GM12891 (cell line): ENCODE measurements around the gene CFAP91.
"Not testable (repeated sequence)": the region's sequence is repeated elsewhere in the genome, so short reads cannot be mapped to it uniquely, and the experiment has no call there.

ENCODE experiments used
- DNase-seq: peaks from one replicate; pipeline ENCODE4 v3.0.0; 2011; ENCODE audit warnings: low spot score; ENCODE audit not compliant: insufficient read length
- FAIRE-seq: peaks from 2 replicates; lab custom pipeline; 2011; peaks lifted over from hg19 to GRCh38; lab: Jason Lieb, UNC
- PAX5 ChIP-seq: IDR thresholded peaks from 2 replicates; pipeline ENCODE4 v1.6.1; 2011; ENCODE audit warnings: low read length, moderate library complexity, mild to moderate bottlenecking; ENCODE audit not compliant: insufficient read depth, severe bottlenecking
- POLR2A ChIP-seq: IDR thresholded peaks from 2 replicates; pipeline ENCODE4 v1.6.1; 2011; ENCODE audit warnings: low read depth, low read length, control low read depth
- POLR2AphosphoS5 ChIP-seq: IDR thresholded peaks from 2 replicates; pipeline ENCODE4 v1.6.1; 2011; ENCODE audit warnings: low read depth, low read length, control low read depth
- POU2F2 ChIP-seq: IDR thresholded peaks from 2 replicates; pipeline ENCODE4 v1.6.1; 2011; ENCODE audit warnings: low read depth, mild to moderate bottlenecking, control low read depth, low read length, moderate library complexity
- SPI1 ChIP-seq: IDR thresholded peaks from 2 replicates; pipeline ENCODE4 v1.6.1; 2011; ENCODE audit warnings: low read depth, low read length, control low read depth
- TAF1 ChIP-seq: IDR thresholded peaks from 2 replicates; pipeline ENCODE4 v1.6.1; 2011; ENCODE audit warnings: low read depth, low read length, control low read depth

Gene CFAP91

GRCh38 chr3:119676771-119677640, 25.8 kb upstream of the CFAP91 start, which contains the start of gene COX17:
COX17 (minus strand) TSS chr3:119677406; CDS start chr3:119677310, 96 bp downstream.
- FAIRE-seq (peak; percentile 97), DNase-seq (peak; percentile 79)
- TF ChIP-seq SPI1 (no peak), TAF1 (peak; percentile 76), POU2F2 (peak; percentile 47), PAX5 (no peak), POLR2A (peak; percentile 57), POLR2AphosphoS5 (peak; percentile 77)

- TF ChIP-seq POLR2A (0 out of 2 replicates have a peak, but pooled peaks have one; percentile 49), PAX5 (no peak)
- FAIRE-seq (no peak), DNase-seq (no peak)
Measured at GRCh38 chr3:119677641-119677934, 25.2 kb upstream of the CFAP91 start.

GRCh38 chr3:119678209-119678608, 24.6 kb upstream of the CFAP91 start:
- FAIRE-seq, DNase-seq: not testable (repeated sequence)

- TF ChIP-seq POLR2A (no peak), SPI1 (no peak), PAX5 (no peak), TAF1 (no peak), POLR2AphosphoS5 (no peak), POU2F2 (no peak)
- DNase-seq (no peak), FAIRE-seq (no peak)
Measured at GRCh38 chr3:119679874-119680273, 22.9 kb upstream of the CFAP91 start.

GRCh38 chr3:119681279-119681678, 21.5 kb upstream of the CFAP91 start:
- FAIRE-seq (peak; percentile 89), DNase-seq (no peak)
- TF ChIP-seq PAX5 (no peak), SPI1 (no peak), TAF1 (no peak), POU2F2 (no peak), POLR2A (no peak), POLR2AphosphoS5 (no peak)

GRCh38 chr3:119683421-119683820, 19.4 kb upstream of the CFAP91 start:
- TF ChIP-seq SPI1 (no peak), POLR2A (no peak), POLR2AphosphoS5 (no peak), PAX5 (no peak), TAF1 (no peak), POU2F2 (no peak)
- DNase-seq (no peak), FAIRE-seq (no peak)

- DNase-seq (no peak), FAIRE-seq (no peak)
Measured at GRCh38 chr3:119690043-119690656, 12.7 kb upstream of the CFAP91 start.

GRCh38 chr3:119695480-119695879, 7.3 kb upstream of the CFAP91 start:
- TF ChIP-seq SPI1 = no peak
- no peak for TF ChIP-seq TAF1
- no peak for TF ChIP-seq POU2F2
- TF ChIP-seq PAX5 = no peak
- no peak for TF ChIP-seq POLR2A
- no peak for TF ChIP-seq POLR2AphosphoS5
- DNase-seq (no peak), FAIRE-seq (no peak)

More at GRCh38 chr3:119690043-119690656, 12.7 kb upstream of the CFAP91 start:
- TF ChIP-seq TAF1 (no peak), POLR2A (no peak), PAX5 (no peak), POLR2AphosphoS5 (no peak), POU2F2 (no peak), SPI1 (no peak)

GRCh38 chr3:119697394-119697793, 5.4 kb upstream of the CFAP91 start:
- FAIRE-seq (peak; percentile 43), DNase-seq (no peak)
- TF ChIP-seq SPI1 (peak; percentile 75), POLR2AphosphoS5 (no peak), POU2F2 (peak; percentile 66; the same call in 1 of the 2 replicates), POLR2A (no peak)
